Upper lobe of right lung (tissue), 1 donor: ENCODE results near the gene OBP2A. TPM values are rescaled to one million over a fixed set of nuclear protein-coding genes. Genes with fewer than 3 reads are reported as not detected.

Experiments
- ATAC-seq: fragments of 200-7000 bp; cut with Tn5 transposase; one replicate; pipeline ENCODE4 v1.9.1; 2020; ENCODE audit warnings: mild to moderate bottlenecking, moderate library complexity
- DNase-seq: peaks from one replicate; pipeline ENCODE4 v3.0.0-alpha.2; 2020
- H3K27ac ChIP-seq: fragments of 200-600 bp; one replicate; pipeline ENCODE4 v1.8.0; 2022
- H3K27me3 ChIP-seq: fragments of 200-600 bp; one replicate; pipeline ENCODE4 v1.8.0; 2022; ENCODE audit warnings: mild to moderate bottlenecking
- H3K36me3 ChIP-seq: fragments of 200-600 bp; one replicate; pipeline ENCODE4 v1.8.0; 2022
- H3K4me1 ChIP-seq: fragments of 200-600 bp; one replicate; pipeline ENCODE4 v1.8.0; 2022
- H3K4me3 ChIP-seq: fragments of 200-600 bp; one replicate; pipeline ENCODE4 v1.8.0; 2022; ENCODE audit warnings: mild to moderate bottlenecking
- H3K9me3 ChIP-seq: fragments of 200-600 bp; one replicate; pipeline ENCODE4 v1.8.0; 2022
- intact Hi-C: fragments of 100-400 bp; cut with DNase I; formaldehyde crosslinking; loops from one replicate; pipeline ENCODE4 v1.11.0; 2022
- total RNA-seq: library from RNA; stranded (reverse); fragmentation: NEBNext Ultra II Directional; extraction: Animal tissue kit (Norgen Biotek cat#: 25700); gene quantifications from one replicate; pipeline ENCODE4 v1.2.1, GENCODE V29; 2021
- TF ChIP-seq, protein P1 (sequence below): fragments of 200-600 bp; IDR thresholded peaks from one replicate; pipeline ENCODE4 v1.8.0; 2022; ENCODE audit warnings: antibody characterized with exemption
- donor health status: DM: no; HTN: yes; CAD: no; lungs with severe emphysema.

The OBP2A gene
- total RNA-seq, 1 donor from 2014 or later, result not detected

- no peak overlapping the region for H3K4me3 ChIP-seq
- intact Hi-C loops, result no loop called here
- ATAC-seq (no peak), DNase-seq (no peak)
- H3K9me3 ChIP-seq, result no peaks in the 10 kb centered on the region
- H3K4me1 ChIP-seq, result no peaks in the 10 kb centered on the region
- H3K27me3 ChIP-seq, result no peaks in the 10 kb centered on the region
- TF ChIP-seq, protein P1, sequence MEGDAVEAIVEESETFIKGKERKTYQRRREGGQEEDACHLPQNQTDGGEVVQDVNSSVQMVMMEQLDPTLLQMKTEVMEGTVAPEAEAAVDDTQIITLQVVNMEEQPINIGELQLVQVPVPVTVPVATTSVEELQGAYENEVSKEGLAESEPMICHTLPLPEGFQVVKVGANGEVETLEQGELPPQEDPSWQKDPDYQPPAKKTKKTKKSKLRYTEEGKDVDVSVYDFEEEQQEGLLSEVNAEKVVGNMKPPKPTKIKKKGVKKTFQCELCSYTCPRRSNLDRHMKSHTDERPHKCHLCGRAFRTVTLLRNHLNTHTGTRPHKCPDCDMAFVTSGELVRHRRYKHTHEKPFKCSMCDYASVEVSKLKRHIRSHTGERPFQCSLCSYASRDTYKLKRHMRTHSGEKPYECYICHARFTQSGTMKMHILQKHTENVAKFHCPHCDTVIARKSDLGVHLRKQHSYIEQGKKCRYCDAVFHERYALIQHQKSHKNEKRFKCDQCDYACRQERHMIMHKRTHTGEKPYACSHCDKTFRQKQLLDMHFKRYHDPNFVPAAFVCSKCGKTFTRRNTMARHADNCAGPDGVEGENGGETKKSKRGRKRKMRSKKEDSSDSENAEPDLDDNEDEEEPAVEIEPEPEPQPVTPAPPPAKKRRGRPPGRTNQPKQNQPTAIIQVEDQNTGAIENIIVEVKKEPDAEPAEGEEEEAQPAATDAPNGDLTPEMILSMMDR, result no peak
- no peaks in the 10 kb centered on the region for H3K36me3 ChIP-seq
- H3K27ac ChIP-seq, result no peak overlapping the region
These were observed 34.9 kb downstream of the OBP2A start for GRCh38 chr9:135580664-135581380.

DNA sequence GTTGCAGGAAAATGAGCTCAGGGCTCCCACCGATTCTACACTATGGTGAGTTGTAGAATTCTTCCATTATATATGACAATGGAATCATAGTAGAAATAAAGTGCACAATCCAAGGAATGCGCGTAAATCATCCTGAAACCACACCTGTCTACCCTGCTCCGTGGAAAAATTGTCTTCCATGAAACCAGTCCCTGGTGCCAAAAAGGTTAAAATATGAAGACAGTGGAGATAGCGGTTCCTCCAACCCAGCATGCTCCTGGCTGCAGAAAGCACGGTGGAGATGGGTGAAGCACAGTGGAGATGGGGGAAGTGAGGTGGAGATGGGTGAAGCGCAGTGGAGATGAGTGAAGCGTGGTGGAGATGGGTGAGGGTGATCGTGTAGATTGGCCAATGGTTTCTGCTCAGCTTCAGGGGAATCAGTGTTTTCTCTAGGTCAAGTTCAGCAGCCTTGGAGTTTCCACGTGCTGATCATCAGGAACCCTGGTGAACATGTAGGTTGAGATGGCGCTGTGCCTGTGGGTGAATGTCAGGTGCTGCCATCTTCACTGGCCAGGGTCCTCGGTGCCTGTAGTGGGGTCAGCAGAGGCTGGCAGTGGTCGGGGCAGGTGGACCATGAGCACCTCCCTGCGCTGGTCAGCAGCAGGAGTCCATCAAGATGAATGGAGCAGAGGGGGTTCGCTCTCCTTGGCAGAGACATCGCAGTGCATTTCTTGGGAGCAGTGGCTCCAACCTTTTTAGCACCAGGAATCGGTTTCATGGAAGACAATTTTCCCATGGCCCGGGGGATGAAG, 35.9 kb downstream of the OBP2A start:
- H3K4me3 ChIP-seq, result no peak overlapping the region
- ATAC-seq, result no peak
- H3K9me3 ChIP-seq, result no peaks in the 10 kb centered on the region
- no peak for DNase-seq
- intact Hi-C loops, result no loop called here
- TF ChIP-seq, protein P1, result no peak
- no peak overlapping the region for H3K27ac ChIP-seq
- H3K27me3 ChIP-seq, result no peaks in the 10 kb centered on the region
- H3K36me3 ChIP-seq, result no peaks in the 10 kb centered on the region
- no peaks in the 10 kb centered on the region for H3K4me1 ChIP-seq

- Histone ChIP-seq H3K36me3 (no peaks in the 10 kb centered on the region), H3K4me1 (no peaks in the 10 kb centered on the region), H3K27ac (no peak overlapping the region), H3K27me3 (no peaks in the 10 kb centered on the region), H3K4me3 (no peak overlapping the region), H3K9me3 (no peaks in the 10 kb centered on the region)
- ATAC-seq, result no peak
- intact Hi-C loops, result no loop called here
- TF ChIP-seq, protein P1, result no peak
- DNase-seq, result no peak
These were observed 36.6 kb downstream of the OBP2A start for GRCh38 chr9:135582541-135582940.

DNA sequence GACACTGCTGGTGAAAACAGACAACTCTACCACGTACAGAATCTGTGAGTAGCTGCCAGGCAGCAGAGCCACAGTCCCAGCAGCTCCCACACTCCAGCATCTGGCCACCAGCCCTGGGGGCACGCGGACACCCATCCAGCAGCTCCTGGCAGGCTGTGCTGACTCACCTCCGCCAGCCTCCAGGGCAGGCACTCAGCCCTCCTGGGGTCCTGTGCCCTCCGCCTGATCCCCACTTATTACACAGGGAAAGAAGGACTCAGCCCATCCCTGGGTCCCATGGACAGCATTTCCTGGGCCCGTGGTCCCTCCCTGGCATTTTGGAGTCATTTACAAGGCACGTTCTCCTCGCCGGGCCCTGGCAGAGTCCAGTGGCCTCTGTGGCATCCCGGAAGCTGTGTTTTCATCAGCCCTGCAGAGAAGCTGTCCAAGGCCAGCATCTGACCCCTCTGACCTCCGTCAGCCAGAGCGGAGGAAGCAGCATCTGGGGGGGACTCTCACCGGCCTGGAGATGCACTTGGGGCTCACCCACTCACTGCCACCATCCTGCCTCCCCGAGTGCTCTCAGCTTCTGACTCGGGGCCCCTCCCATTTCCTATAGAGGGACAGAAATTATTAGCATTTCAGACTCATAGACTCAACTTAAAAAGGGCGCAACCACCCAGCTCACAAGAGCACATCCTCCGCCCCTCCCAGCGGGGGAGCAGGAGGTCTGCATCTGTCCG, 37.2 kb downstream of the OBP2A start:
- no peak overlapping the region for H3K27ac ChIP-seq
- DNase-seq (no peak), ATAC-seq (no peak)
- intact Hi-C loops, result no loop called here
- no peaks in the 10 kb centered on the region for H3K4me1 ChIP-seq
- H3K36me3 ChIP-seq, result no peaks in the 10 kb centered on the region
- TF ChIP-seq, protein P1, result no peak
- no peaks in the 10 kb centered on the region for H3K9me3 ChIP-seq
- H3K4me3 ChIP-seq, result no peak overlapping the region
- no peaks in the 10 kb centered on the region for H3K27me3 ChIP-seq

GRCh38 chr9:135583688-135584011, 37.7 kb downstream of the OBP2A start:
- Histone ChIP-seq H3K27ac (no peak overlapping the region), H3K27me3 (no peaks in the 10 kb centered on the region), H3K9me3 (no peaks in the 10 kb centered on the region), H3K4me3 (no peak overlapping the region), H3K4me1 (no peaks in the 10 kb centered on the region), H3K36me3 (no peaks in the 10 kb centered on the region)
- ATAC-seq (no peak), DNase-seq (no peak)
- intact Hi-C loops, result no loop called here
- TF ChIP-seq, protein P1, result no peak
